ENCODE data around the gene FMN1. TPM values are rescaled to one million over a fixed set of nuclear protein-coding genes. Genes with fewer than 3 reads are reported as not detected.

Gene FMN1
- total and polyA plus RNA-seq, 2 of the 13 experiments (the other 11 are each of a cell fraction or from before 2014, with no cell fraction given), result 0.20 to 0.60 TPM

DNA sequence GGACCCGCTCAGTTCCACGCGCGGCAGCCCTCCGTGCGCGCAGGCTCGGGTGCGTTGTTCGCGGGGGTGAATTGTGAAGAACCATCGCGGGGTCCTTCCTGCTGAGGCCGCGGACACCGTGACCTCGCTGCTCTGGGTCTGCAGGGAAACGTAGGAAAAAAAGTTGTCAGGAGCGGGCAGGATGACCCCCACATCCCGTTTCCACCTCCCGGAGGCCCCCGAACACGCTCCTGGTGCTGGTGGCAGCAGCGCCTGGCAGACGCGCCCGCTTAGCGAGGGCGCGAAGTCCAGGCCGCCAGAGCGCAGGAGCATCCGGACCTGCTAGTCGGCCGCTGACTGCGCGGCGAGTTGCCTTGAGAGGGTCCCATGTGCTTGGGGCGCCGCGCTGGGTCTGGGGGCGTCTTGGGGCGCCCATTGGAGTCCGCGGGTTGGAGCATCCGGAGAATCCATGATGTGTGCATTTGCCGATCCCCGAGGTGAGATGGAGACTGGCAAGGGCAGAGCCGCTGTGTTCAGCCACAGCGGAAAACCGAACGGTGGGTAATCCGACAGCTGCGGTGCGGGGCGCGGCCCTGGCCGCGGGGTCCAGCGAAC lies 476.2 kb downstream of the FMN1 start (continued):
- TF ChIP-seq, protein P1, sequence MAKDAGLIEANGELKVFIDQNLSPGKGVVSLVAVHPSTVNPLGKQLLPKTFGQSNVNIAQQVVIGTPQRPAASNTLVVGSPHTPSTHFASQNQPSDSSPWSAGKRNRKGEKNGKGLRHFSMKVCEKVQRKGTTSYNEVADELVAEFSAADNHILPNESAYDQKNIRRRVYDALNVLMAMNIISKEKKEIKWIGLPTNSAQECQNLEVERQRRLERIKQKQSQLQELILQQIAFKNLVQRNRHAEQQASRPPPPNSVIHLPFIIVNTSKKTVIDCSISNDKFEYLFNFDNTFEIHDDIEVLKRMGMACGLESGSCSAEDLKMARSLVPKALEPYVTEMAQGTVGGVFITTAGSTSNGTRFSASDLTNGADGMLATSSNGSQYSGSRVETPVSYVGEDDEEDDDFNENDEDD (CRISPR knock-in tag; IDR thresholded peaks at IDR 0.05; ENCODE audit: borderline replicate concordance), result peak; percentile 18; the same call in 1 of the 2 replicates
- TF ChIP-seq ZNF350 (CRISPR knock-in tag; IDR thresholded peaks at IDR 0.05; ENCODE audit: borderline replicate concordance, low read depth), result 0 out of 2 replicates have a peak, but pooled peaks have one; percentile 31
- TF ChIP-seq, protein P2, sequence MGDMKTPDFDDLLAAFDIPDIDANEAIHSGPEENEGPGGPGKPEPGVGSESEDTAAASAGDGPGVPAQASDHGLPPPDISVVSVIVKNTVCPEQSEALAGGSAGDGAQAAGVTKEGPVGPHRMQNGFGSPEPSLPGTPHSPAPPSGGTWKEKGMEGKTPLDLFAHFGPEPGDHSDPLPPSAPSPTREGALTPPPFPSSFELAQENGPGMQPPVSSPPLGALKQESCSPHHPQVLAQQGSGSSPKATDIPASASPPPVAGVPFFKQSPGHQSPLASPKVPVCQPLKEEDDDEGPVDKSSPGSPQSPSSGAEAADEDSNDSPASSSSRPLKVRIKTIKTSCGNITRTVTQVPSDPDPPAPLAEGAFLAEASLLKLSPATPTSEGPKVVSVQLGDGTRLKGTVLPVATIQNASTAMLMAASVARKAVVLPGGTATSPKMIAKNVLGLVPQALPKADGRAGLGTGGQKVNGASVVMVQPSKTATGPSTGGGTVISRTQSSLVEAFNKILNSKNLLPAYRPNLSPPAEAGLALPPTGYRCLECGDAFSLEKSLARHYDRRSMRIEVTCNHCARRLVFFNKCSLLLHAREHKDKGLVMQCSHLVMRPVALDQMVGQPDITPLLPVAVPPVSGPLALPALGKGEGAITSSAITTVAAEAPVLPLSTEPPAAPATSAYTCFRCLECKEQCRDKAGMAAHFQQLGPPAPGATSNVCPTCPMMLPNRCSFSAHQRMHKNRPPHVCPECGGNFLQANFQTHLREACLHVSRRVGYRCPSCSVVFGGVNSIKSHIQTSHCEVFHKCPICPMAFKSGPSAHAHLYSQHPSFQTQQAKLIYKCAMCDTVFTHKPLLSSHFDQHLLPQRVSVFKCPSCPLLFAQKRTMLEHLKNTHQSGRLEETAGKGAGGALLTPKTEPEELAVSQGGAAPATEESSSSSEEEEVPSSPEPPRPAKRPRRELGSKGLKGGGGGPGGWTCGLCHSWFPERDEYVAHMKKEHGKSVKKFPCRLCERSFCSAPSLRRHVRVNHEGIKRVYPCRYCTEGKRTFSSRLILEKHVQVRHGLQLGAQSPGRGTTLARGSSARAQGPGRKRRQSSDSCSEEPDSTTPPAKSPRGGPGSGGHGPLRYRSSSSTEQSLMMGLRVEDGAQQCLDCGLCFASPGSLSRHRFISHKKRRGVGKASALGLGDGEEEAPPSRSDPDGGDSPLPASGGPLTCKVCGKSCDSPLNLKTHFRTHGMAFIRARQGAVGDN (CRISPR knock-in tag; IDR thresholded peaks at IDR 0.05), result peak; percentile 62

DNA sequence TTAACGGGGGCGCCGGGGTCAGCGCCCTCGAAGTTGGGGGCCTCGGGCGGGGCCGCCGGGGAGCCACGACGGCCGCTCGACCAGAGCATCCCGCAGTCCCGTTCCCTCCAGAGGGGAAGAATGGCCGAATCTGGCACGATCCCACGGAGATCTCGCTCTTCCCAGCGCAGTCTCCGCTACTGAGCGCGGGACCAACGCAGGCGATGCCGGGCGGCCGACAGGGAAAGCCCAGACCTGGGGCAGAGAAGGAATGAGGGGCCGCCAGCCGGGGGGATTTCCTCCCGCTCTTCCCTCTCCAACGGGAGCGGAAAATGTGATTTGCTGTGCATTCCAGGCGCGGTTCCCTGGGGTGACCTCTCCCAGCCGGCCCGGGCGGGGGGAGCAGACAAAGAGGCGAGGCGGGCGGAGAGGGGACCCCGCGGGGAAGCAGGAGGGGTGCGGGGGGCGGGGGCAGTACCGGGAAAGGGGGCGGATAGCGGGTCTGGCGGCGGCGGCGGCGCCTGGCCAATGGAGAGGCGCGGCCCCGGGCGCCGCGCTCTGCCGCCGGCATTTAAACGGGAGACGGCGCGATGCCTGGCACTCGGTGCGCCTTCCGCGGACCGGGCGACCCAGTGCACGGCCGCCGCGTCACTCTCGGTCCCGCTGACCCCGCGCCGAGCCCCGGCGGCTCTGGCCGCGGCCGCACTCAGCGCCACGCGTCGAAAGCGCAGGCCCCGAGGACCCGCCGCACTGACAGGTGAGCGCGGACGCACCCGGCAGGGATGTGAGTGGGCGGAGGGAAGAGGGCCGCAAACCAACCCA lies 476.9 kb downstream of the FMN1 start, which contains the start of gene GREM1:
GREM1 (plus strand) TSS at position 579 of the 801 bp plus-strand sequence. CDS start 12,687 bp downstream, outside the sequence.
- H3K79me2 ChIP-seq (ENCODE audit: insufficient read depth, low read length), result no peaks in the 10 kb centered on the region
- no peaks in the 10 kb centered on the region for H3K9me3 ChIP-seq (ENCODE audit: low read length)
- POLR2A ChIA-PET, result no interaction called here
- BruUV-seq (replicated peaks), result no TSS peak
- no peak within 1 kb of the TSS for H3K27ac ChIP-seq (ENCODE audit: extremely low read length, insufficient read depth, low read length)
- FAIRE-seq (no peak), DNase-seq (ENCODE audit: low spot score) (no peak), ATAC-seq (peak; percentile 48)
- H3K4me1 ChIP-seq (ENCODE audit: insufficient read depth, low read length), result peaks cover 21% of the 10 kb centered on the region
- TF ChIP-seq MYC (CRISPR knock-in tag; IDR thresholded peaks at IDR 0.05; ENCODE audit: borderline replicate concordance), result no peak
- TF ChIP-seq, protein P3, sequence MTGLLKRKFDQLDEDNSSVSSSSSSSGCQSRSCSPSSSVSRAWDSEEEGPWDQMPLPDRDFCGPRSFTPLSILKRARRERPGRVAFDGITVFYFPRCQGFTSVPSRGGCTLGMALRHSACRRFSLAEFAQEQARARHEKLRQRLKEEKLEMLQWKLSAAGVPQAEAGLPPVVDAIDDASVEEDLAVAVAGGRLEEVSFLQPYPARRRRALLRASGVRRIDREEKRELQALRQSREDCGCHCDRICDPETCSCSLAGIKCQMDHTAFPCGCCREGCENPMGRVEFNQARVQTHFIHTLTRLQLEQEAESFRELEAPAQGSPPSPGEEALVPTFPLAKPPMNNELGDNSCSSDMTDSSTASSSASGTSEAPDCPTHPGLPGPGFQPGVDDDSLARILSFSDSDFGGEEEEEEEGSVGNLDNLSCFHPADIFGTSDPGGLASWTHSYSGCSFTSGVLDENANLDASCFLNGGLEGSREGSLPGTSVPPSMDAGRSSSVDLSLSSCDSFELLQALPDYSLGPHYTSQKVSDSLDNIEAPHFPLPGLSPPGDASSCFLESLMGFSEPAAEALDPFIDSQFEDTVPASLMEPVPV (CRISPR knock-in tag; IDR thresholded peaks at IDR 0.05), result no peak
- no peak for TF ChIP-seq ZNF263 (CRISPR knock-in tag; IDR thresholded peaks at IDR 0.05)
- TF ChIP-seq IKZF1 (IDR thresholded peaks at IDR 0.05), result no peak
- TF ChIP-seq IRX3 (CRISPR knock-in tag; IDR thresholded peaks at IDR 0.05; ENCODE audit: borderline replicate concordance, low read depth), result no peak
- no peak for TF ChIP-seq IKZF4 (CRISPR knock-in tag; IDR thresholded peaks at IDR 0.05; ENCODE audit: borderline replicate concordance, low read depth, not compliant biosample characterization)
- peak; percentile 67 for TF ChIP-seq HNRNPLL (IDR thresholded peaks at IDR 0.05; ENCODE audit: low read depth, low read length, poor library complexity, severe bottlenecking)
- no peak for TF ChIP-seq SRSF4 (IDR thresholded peaks at IDR 0.05; ENCODE audit: low read depth, low read length, poor library complexity, severe bottlenecking)
- H3K36me3 ChIP-seq (replicated peaks in 1 of 2; ENCODE audit: control insufficient read depth in 1 of 2, insufficient read depth in 2 of 2, low read length in 2 of 2), result no peaks in the 10 kb centered on the region
- in situ Hi-C loops (cut with HindIII; ENCODE audit: extremely low pct_ligation_motif_present, low pct_unique_long_range_greater_than_20kb) (loop anchor here (5.0 kb wide), 1 partner anchor 45 kb away; no protein-coding TSS in a partner anchor), intact Hi-C loops (cut with micrococcal nuclease; ENCODE audit: unreplicated experiment) (loop anchor here (5.0 kb wide), 1 partner anchor 40 kb away; no protein-coding TSS in a partner anchor)
- H4K20me1 ChIP-seq (ENCODE audit: insufficient read depth, low read length), result no peaks in the 10 kb centered on the region
- peak within 1 kb of the TSS; percentile 33 to 68 (median 33) for H3K4me3 ChIP-seq (replicated peaks in 1 of 3; ENCODE audit: insufficient read depth in 1 of 3, low read depth in 2 of 3, low read length in 3 of 3)
- H2AFZ ChIP-seq (ENCODE audit: low read length), result no peak within 1 kb of the TSS
- H3K27me3 ChIP-seq (ENCODE audit: control insufficient read depth in 1 of 2, insufficient read depth in 2 of 2, low read length in 2 of 2), result peaks cover 12 to 60% of the 10 kb centered on the region in 2 experiments
- H3K9ac ChIP-seq (ENCODE audit: insufficient read depth, low read depth, low read length), result no peak within 1 kb of the TSS
- CTCF ChIA-PET (ENCODE audit: low intra/inter-chr PET ratio, low total read pairs), result no interaction called here
- 12% methylated on average over 31 of the region's 99 CpGs for WGBS (ENCODE audit: low lambda C conversion rate)
- peak within 1 kb of the TSS; percentile 66 for H3K4me2 ChIP-seq (ENCODE audit: low read depth, low read length)

Data from HepG2 (cell line).